22Rv1 (cell line): Measurements from ENCODE around the gene GOLGA6L1.
"Not testable (repeated sequence)": the region's sequence is repeated elsewhere in the genome, so short reads cannot be mapped to it uniquely, and the experiment has no call there.

ENCODE experiments used
- H3K27ac ChIP-seq: fragments of 450-650 bp; 2 replicates; pipeline ENCODE4 v1.5.1; 2017
- ZFX ChIP-seq: fragments of 450-650 bp; IDR thresholded peaks from 2 replicates; pipeline ENCODE4 v1.6.1; 2017; ENCODE audit warnings: antibody characterized with exemption, borderline replicate concordance
- TF ChIP-seq, protein P1 (sequence below): fragments of 450-650 bp; IDR thresholded peaks from 2 replicates; pipeline ENCODE4 v1.5.1; 2017; ENCODE audit warnings: mild to moderate bottlenecking

Gene GOLGA6L1, protein sequence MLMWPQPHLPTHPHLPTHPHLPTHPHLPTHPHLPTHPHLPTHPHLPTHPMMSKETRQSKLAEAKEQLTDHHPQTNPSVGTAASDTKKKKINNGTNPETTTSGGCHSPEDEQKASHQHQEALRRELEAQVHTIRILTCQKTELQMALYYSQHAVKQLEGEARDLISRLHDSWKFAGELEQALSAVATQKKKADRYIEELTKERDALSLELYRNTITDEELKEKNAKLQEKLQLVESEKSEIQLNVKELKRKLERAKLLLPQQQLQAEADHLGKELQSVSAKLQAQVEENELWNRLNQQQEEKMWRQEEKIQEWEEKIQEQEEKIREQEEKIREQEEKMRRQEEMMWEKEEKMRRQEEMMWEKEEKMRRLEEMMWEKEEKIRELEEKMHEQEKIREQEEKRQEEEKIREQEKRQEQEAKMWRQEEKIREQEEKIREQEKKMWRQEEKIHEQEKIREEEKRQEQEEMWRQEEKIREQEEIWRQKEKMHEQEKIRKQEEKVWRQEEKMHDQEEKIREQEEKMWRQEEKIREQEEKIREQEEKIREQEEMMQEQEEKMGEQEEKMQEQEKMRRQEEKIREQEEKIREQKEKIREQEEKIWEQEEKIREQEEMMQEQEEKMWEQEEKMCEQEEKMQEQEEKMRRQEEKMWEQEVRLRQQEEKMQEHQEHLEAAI

DNA sequence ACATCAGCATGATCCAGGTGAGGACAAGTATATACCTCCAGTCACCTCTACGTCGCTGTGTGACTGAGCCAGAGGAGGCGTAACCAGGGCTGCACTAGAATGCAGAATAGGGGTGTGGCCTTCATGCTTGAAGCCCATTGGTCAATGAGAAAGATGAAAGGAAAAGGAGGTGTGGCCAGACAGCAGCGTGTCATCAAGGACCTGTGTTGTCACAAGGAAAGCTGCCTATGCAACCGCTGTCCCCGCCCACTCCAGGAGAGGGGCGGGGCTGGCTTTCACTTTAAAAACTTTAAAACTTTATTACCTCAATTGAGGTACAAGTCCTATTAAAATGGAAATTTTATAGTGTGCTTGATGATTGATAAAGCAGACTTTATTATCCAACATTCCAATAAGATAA, at the start of gene GOLGA6L1:
Gene GOLGA6L1, minus strand, starts transcription at position 101 of the 400 bp plus-strand sequence. Its CDS starts 91 bp downstream, at position 10.
- H3K27ac ChIP-seq: not testable (repeated sequence)

GRCh38 chr15:23181201-23181600, 44.6 kb upstream of the GOLGA6L1 start:
- H3K27ac ChIP-seq: not testable (repeated sequence)

GRCh38 chr15:23180547-23180927, 43.9 kb upstream of the GOLGA6L1 start:
- H3K27ac ChIP-seq: not testable (repeated sequence)

GRCh38 chr15:23179768-23180546, 43.3 kb upstream of the GOLGA6L1 start:
- H3K27ac ChIP-seq: not testable (repeated sequence)

DNA sequence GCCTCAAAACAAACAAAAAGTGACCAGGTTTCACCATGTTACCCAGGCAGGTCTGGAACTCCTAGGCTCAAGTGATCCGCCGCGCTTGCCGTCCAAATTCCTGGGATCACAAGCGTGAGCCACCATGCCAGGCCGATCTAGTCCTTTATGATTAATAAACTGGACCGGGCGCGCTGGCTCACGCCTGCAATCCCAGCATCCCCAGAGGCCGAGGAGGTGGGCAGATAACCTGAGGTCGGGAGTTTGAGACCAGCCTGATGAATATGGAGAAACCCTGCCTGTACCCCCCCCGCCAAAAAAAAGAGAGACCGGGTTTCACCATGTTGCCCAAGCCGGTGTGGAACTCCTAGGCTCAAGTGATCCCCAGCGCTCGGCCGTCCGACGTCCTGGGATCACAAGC, 40.1 kb upstream of the GOLGA6L1 start:
- not testable (repeated sequence) for H3K27ac ChIP-seq

GRCh38 chr15:23175606-23176005, 39.0 kb upstream of the GOLGA6L1 start:
- H3K27ac ChIP-seq: not testable (repeated sequence)

DNA sequence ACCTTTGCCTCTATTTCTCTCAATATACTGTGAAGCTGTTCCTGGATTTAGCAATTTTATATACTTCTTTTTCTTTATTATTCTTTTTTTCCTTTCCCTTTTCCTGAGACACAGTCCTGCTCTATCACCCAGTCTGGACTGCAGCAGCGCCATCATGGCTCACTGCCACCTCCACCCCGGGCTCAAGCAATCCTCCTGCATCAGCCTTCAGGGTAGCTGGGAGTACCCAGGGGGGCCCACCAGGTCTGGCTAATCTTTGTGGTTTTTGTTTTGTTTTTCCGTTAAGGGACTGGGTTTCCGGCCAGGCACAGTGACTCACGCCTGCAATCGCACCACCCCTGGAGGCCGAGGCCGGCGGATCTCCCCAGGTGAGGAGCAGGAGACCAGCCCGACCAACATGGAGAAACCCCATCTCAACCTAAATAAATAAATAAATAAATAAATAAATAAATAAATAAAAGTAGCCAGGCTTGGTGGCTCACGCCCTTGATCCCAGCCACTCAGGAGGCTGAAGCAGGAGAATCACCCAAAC, 38.1 kb upstream of the GOLGA6L1 start:
- not testable (repeated sequence) for H3K27ac ChIP-seq

DNA sequence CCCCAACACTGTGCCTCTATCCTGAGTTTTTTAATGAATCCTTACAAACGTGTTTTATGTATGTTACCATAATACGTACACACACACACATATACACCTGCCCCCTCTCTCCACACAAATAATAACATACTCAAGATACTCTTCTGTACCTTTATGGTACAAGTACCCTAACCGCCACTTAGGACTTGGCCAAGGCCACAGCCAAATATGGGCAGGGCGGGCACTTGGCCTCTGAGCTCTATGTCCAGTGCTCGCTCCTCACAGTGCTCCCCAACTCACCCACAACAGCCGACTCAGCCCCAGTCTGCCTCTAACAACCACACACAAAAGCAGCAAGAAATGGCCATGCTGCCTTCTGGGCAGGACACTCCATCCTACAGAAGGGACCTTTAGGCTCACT, 3.8 kb downstream of the GOLGA6L1 start:
- not testable (repeated sequence) for H3K27ac ChIP-seq

GRCh38 chr15:23118208-23118607, 18.4 kb downstream of the GOLGA6L1 start:
- no peak overlapping the region for H3K27ac ChIP-seq
- TF ChIP-seq, protein P1, sequence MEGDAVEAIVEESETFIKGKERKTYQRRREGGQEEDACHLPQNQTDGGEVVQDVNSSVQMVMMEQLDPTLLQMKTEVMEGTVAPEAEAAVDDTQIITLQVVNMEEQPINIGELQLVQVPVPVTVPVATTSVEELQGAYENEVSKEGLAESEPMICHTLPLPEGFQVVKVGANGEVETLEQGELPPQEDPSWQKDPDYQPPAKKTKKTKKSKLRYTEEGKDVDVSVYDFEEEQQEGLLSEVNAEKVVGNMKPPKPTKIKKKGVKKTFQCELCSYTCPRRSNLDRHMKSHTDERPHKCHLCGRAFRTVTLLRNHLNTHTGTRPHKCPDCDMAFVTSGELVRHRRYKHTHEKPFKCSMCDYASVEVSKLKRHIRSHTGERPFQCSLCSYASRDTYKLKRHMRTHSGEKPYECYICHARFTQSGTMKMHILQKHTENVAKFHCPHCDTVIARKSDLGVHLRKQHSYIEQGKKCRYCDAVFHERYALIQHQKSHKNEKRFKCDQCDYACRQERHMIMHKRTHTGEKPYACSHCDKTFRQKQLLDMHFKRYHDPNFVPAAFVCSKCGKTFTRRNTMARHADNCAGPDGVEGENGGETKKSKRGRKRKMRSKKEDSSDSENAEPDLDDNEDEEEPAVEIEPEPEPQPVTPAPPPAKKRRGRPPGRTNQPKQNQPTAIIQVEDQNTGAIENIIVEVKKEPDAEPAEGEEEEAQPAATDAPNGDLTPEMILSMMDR: no peak
- no peak for TF ChIP-seq ZFX

DNA sequence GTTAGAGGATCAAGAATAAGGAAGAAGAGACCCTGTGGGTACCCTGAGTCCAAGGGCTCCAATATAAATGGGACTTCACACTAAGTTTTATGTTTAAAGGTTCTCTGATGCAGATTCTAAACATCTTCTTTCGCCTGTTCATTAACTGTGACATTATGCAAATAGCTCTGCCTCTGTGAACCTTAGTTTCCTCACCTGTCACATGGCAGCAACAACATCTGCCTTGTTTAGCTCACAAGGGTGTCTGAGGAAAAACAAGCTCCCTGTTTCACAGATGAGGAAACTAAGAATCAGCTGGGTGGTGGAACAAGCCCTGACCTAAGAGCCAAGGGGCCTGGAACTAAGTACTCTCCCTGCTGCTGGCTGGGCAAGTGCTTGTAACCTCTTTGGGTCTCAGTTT, 40.8 kb downstream of the GOLGA6L1 start:
- no peak overlapping the region for H3K27ac ChIP-seq
- TF ChIP-seq, protein P1: no peak
- TF ChIP-seq ZFX: no peak

DNA sequence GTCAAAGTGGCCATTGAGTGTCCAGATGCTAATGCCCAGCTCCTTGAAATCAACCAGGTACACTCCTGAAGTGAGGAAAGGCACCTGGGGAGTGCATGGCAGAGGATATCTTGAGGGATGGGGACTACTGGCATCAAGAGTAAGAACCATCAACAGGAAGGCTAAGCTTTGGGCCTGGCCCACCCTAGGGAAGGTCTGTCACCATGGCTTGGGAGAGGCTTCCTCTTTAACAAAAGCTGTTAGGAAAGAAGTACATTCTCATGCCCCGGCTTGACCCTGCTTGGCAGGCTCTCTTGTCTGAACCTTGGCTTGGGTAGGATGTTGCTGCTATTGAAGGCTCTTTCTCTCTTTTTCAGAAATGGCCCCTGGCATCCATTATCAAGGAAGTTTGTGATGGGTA, 53.5 kb downstream of the GOLGA6L1 start:
- TF ChIP-seq, protein P1: no peak
- TF ChIP-seq ZFX: no peak
- H3K27ac ChIP-seq: no peak overlapping the region

- H3K27ac ChIP-seq: not testable (repeated sequence)
These were observed 54.5 kb downstream of the GOLGA6L1 start for GRCh38 chr15:23081996-23082737.
